Body of pancreas (tissue), 4 donors: ENCODE data around the gene SLC10A7.

ENCODE experiments used
- POLR2A ChIP-seq, 3 donors: fragments of 450-650 bp; IDR thresholded peaks; one replicate each; pipeline ENCODE4 v1.6.1; 2016; ENCODE audit warnings: antibody characterized with exemption in 3 of 3, mild to moderate bottlenecking in 2 of 3
- TF ChIP-seq, protein P1 (sequence below), 7 experiments: fragments of 450-650 bp in 4 of 7; fragments of 200-600 bp in 3 of 7; sonication (generic) in 3 of 7; IDR thresholded peaks; one replicate each; pipeline ENCODE4 v1.5.1; 2016 to 2019; ENCODE audit warnings: antibody characterized with exemption in 7 of 7

DNA sequence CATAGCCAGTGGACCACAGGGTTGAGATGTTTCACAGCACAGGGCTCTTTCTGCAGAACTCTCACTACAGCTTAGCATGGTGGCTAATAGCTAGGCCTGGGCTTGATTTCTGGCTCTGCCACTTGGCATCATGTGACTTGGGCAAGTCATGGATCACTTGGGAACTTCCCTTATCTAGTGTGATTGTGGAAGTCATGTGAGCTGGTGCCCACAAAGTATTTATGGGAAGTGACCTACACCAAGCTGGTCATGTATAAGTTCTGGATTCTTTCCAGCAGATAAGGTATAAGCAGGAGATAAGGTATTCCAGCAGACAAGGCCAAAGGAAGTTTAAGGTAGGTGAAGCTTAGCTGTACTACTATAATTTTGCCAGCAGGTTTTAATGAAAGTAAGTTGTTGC is 246.4 kb downstream of the SLC10A7 start:
- TF ChIP-seq, protein P1, sequence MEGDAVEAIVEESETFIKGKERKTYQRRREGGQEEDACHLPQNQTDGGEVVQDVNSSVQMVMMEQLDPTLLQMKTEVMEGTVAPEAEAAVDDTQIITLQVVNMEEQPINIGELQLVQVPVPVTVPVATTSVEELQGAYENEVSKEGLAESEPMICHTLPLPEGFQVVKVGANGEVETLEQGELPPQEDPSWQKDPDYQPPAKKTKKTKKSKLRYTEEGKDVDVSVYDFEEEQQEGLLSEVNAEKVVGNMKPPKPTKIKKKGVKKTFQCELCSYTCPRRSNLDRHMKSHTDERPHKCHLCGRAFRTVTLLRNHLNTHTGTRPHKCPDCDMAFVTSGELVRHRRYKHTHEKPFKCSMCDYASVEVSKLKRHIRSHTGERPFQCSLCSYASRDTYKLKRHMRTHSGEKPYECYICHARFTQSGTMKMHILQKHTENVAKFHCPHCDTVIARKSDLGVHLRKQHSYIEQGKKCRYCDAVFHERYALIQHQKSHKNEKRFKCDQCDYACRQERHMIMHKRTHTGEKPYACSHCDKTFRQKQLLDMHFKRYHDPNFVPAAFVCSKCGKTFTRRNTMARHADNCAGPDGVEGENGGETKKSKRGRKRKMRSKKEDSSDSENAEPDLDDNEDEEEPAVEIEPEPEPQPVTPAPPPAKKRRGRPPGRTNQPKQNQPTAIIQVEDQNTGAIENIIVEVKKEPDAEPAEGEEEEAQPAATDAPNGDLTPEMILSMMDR (IDR thresholded peaks at IDR 0.05), result no peak
- TF ChIP-seq POLR2A (IDR thresholded peaks at IDR 0.05), result no peak
